GM21717 (cell line): ENCODE measurements around the gene ATXN1.

Source experiments
- ATAC-seq: cut with Tn5 transposase; IDR thresholded peaks from one replicate; pipeline ENCODE4 v1.9.1; 2021; ENCODE audit warnings: mild to moderate bottlenecking, moderate library complexity; ENCODE audit not compliant: unreplicated experiment

ATXN1 gene

GRCh38 chr6:16302721-16303552, 458.3 kb downstream of the ATXN1 start:
- no peak for ATAC-seq

GRCh38 chr6:16301511-16301910, 459.7 kb downstream of the ATXN1 start:
- ATAC-seq = no peak

GRCh38 chr6:16299861-16300260, 461.4 kb downstream of the ATXN1 start:
- no peak for ATAC-seq

GRCh38 chr6:16296061-16296670, 465.1 kb downstream of the ATXN1 start:
- no peak for ATAC-seq

- ATAC-seq = no peak
Observed at GRCh38 chr6:16295471-16295870, 465.8 kb downstream of the ATXN1 start.

- ATAC-seq = no peak
Observed at GRCh38 chr6:16295060-16295459, 466.2 kb downstream of the ATXN1 start.

- ATAC-seq = no peak
Observed at GRCh38 chr6:16294371-16294770, 466.9 kb downstream of the ATXN1 start.

- no peak for ATAC-seq
Observed at GRCh38 chr6:16292942-16293341, 468.3 kb downstream of the ATXN1 start.

- no peak for ATAC-seq
Observed at GRCh38 chr6:16292432-16292831, 468.8 kb downstream of the ATXN1 start.

GRCh38 chr6:16291739-16292138, 469.5 kb downstream of the ATXN1 start:
- ATAC-seq = no peak

- ATAC-seq = no peak
Observed at GRCh38 chr6:16288163-16288562, 473.1 kb downstream of the ATXN1 start.

GRCh38 chr6:16286151-16286522, 475.1 kb downstream of the ATXN1 start:
- no peak for ATAC-seq

GRCh38 chr6:16285467-16286150, 475.7 kb downstream of the ATXN1 start:
- ATAC-seq = no peak

GRCh38 chr6:16284472-16284871, 476.8 kb downstream of the ATXN1 start:
- no peak for ATAC-seq

GRCh38 chr6:16282370-16282769, 478.9 kb downstream of the ATXN1 start:
- ATAC-seq = no peak

- no peak for ATAC-seq
Observed at GRCh38 chr6:16279243-16279642, 482.0 kb downstream of the ATXN1 start.

GRCh38 chr6:16278750-16279149, 482.5 kb downstream of the ATXN1 start:
- no peak for ATAC-seq

GRCh38 chr6:16278048-16278724, 483.1 kb downstream of the ATXN1 start:
- no peak for ATAC-seq

GRCh38 chr6:16277101-16277981, 483.9 kb downstream of the ATXN1 start:
- ATAC-seq = peak; percentile 78

- no peak for ATAC-seq
Observed at GRCh38 chr6:16274885-16275589, 486.2 kb downstream of the ATXN1 start.
